ENCODE data around the gene OMG.
"Not testable (repeated sequence)": the region's sequence is repeated elsewhere in the genome, so short reads cannot be mapped to it uniquely, and the experiment has no call there.

The OMG gene, protein sequence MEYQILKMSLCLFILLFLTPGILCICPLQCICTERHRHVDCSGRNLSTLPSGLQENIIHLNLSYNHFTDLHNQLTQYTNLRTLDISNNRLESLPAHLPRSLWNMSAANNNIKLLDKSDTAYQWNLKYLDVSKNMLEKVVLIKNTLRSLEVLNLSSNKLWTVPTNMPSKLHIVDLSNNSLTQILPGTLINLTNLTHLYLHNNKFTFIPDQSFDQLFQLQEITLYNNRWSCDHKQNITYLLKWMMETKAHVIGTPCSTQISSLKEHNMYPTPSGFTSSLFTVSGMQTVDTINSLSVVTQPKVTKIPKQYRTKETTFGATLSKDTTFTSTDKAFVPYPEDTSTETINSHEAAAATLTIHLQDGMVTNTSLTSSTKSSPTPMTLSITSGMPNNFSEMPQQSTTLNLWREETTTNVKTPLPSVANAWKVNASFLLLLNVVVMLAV

DNA sequence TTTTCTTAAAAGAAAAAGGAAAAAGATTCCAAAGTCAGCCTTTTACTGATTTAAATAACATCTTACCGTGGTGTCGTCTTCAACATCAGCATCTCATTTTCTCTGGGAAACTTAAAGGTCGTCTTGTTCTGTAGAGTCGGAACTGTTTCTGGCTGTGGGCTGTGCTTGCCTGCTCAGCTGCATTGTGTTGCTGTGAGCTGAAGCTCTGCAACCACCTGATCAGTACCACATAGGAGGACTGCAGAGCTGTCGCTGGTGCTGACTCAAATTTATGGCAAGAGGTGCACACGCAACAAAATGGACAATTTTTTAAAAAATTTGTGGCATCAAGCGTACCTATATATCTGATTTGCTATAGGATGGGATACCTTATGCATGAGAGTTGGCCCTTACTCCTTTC, at the start of gene OMG:
TSS of gene OMG (minus strand) at position 150 of the 400 bp plus-strand sequence. CDS start 908 bp downstream, outside the sequence.
- DNase-seq: no peak

DNA sequence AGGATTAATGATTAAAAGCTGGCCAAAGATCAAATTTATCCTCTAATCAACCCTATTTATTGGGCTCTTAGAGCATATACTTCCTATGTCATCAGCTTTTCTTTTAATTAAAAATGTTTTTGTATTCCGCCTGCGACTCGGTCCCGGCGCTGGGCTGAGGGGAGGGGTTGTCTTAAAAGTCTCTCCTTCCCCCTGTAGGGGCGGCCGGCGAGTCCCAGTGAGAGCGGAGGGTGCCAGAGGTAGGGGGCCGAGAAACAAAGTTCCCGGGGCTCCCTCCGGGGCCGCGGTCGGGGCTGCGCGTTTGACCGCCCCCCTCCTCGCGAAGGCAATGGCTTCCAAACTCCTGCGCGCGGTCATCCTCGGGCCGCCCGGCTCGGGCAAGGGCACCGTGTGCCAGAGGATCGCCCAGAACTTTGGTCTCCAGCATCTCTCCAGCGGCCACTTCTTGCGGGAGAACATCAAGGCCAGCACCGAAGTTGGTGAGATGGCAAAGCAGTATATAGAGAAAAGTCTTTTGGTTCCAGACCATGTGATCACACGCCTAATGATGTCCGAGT, 48.2 kb upstream of the OMG start:
- DNase-seq: not testable (repeated sequence)

DNA sequence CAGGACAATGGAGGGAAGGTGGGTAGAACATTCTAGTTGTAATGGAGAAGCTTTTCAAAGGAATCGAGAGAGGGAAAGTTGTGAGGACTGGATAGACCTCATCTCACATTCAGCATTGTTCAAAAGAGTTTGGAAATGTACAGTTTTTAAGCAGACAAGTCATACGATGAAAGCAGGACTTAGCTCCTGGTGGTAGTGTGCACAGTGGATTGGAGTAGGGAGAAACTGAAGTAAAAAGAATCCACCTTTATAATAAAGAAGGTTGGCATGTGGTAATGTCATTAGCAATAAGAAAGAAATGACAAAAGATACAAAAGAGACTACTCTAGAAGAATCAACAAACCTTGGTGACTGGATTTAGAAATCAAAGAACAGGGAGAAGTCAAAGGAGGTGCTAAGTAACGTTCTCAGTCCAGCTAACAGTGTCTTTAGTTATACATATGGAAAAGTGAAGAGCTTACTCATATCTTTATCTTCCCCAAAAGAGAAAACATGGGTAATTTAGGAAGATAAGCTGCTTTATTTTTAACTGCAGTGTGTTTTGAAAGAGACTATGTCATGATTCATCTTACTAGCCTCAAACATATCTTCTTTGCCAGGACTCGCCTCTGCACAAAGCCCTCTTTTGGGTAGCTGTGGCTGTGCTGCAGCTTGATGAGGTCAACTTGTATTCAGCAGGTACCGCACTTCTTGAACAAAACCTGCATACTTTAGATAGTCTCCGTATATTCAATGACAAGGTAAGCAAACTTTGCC, 43.0 kb upstream of the OMG start:
- no peak for DNase-seq

DNA sequence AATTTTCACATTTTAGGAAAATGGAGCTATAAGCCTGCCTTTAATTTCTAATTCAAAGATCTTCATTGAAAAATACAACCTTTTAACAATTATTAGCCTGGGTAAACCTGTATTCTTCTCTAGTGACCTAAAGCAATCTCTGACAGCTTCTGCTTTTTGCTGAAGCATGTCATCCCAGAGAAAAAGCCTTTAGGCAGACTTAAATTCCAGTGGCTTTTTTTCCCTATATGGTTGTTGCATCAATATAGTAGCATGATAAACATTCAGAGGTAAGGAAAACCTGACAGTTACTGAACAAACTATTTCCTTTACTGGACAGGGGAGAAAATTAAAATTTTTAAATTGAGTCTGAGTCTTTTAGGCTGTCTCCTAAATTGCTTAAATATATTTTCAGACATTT, 32.2 kb upstream of the OMG start:
- no peak for DNase-seq

DNA sequence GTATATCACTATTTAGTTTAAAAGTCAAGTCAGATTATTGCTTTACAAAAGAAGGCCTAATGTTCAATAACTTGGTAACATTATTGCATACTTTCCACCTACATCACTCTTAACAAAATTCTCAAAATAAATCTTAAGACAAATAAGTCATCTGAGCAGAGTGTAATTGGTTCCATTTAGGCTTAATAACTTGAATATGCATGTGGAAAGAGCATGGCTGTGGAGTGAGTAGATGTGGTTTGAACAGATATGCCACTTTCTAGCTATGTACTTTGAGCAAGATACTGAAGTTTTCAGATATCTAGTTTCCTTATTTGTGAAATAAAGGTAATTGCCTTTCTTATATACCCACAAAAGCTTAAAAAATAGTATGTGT, 31.1 kb upstream of the OMG start:
- no peak for DNase-seq

DNA sequence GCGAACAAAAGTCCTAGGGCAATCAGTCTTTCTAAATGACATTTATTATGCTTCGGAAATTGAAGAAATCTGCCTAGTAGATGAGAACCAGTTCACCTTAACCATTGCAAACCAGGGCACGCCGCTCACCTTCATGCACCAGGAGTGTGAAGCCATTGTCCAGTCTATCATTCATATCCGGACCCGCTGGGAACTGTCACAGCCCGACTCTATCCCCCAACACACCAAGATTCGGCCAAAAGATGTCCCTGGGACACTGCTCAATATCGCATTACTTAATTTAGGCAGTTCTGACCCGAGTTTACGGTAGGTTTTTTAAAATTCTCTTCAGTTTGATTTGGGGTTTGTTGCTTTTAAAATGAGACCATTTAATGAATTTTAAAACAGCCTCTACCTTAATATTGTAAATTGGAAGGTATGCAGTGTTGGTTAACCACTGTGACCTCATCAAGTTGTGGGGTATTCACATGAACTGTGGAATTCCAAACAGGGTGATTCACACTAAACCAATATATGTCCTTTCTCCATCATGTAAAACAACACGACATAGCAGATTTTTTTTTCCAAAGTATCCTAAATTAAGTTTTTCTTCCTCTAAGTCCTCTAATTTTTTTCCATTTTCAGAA, 30.6 kb upstream of the OMG start:
- DNase-seq: no peak

DNA sequence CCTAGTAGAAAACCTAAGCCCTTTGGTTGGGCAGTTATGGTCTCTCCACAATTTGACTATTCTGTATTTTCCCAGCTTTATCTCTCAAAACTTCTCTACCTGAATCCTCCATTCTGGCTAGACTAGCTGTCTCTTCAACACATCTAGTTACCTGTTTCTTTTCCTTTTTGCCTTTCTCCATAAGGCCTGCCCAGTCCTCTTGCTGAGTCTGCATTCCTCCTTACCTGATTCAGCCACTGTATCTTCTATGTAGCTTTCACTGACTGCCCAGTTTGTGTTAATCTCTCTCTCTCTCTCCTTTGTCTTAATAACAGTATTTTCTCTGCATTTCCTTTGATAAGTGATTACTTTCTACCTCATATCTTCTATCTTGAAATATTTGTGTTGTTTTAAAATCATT, 26.5 kb upstream of the OMG start:
- DNase-seq: no peak

DNA sequence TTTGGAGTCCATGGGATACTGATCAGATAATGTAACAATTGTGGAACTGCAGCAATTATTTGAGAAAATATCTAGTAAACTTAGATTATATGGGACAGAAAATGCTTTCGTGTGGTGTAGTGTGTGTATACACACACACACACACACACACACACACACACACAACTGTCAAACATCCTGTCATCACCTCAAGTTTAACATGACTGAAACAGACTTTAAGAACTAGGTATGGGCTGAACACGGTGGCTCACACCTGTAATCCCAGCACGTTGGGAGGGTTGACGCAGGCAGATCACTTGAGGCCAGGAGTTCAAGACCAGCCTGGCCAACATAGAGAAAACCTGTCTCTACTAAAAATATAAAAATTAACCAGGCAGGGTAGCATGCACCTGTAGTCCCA, 24.9 kb upstream of the OMG start:
- no peak for DNase-seq

DNA sequence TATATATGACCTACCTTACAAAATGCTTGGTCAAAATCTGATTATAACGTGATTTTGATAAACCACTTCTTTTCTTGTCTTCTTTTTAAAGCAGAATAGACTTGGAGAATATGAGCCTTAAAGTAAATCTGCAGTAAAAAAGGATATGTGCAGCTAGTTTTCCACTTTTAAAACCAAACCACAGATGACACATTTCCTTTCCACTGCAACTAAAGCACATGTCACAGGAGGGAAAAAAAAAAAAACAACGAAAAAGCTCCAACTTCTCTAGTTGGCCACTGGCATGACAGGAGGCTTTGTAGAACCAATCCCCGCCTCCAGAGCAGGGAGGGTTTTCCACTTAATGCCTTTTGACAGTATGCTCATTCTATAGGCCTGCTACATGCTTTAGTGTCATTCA, 24.4 kb upstream of the OMG start, which contains the start of gene EVI2A:
TSS of gene EVI2A (minus strand) at position 142 of the 400 bp plus-strand sequence. CDS start 2,609 bp downstream, outside the sequence.
- peak; percentile 57 for DNase-seq

DNA sequence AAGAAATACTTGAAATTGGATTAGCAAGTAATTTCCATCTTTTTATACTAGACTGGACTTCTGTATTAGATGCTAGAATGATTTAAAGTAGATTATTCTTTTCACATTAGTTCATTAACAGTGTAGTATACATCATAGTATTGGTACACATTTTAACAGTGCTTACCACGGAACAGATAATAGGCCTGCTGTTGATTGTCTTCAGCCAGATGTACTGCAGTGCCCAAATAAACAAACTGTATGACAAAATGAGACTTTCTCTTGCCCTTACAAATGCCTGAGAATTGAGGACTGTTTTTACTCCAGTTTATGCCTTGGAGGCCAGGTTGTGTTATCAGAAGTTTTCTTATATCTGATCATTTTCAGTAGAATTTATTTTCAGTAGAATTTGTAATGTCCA, 23.8 kb upstream of the OMG start:
- no peak for DNase-seq

DNA sequence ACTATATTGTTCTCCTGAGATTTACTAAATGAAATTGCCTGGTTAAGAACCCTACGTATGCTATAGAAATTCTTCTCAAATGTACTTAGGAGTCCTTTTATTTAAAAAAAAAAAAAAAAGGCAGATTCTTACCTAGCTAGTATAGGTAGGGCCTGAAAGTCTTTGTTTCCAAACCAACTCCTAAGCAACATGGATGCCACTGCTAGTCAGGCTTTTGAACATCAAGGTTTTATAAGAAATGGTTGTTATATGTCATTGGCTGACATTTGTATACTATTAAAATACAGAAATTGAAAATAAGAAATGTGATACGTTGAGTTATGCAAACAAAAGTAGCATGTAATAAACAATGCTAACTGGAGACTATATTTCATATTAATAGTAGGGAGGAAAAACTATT, 23.2 kb upstream of the OMG start:
- no peak for DNase-seq

DNA sequence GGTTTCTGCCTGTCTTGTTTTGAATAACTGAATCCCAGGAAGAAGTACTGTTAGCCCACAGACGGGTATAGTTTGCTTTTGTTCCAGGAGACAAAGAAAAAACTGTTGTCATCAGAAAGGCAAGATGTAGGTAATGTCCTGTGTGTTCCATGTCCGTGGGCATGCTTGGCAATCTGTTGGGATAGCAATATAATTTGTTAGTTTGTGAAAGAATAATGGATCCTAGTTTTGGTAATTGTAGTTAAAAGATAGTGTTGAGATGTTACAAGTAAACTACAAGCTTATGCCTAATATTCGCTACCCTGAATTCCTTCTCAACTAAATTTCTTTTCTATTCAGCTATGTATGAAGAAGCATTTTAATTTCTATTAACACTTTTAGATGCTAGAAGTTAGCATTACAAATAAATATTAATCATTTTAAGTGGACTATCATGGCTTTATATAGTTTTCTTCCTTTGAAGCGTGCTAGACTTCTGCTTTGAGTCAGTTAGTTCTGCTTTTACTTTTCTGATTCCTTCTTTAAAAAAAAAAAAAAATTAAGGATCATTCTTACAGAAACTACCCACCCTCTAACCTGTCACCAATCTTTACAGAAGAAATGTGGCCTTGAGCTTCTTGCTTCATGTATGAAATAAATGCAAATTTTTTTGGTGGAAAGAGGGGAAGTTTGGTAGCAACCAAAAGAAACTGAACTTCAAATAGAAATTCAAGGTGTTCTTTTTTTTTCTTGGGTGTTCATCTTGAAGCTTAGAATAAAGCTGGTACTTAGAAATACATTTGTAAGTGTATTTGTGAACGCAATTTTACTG, 22.0 kb upstream of the OMG start:
- DNase-seq: no peak

DNA sequence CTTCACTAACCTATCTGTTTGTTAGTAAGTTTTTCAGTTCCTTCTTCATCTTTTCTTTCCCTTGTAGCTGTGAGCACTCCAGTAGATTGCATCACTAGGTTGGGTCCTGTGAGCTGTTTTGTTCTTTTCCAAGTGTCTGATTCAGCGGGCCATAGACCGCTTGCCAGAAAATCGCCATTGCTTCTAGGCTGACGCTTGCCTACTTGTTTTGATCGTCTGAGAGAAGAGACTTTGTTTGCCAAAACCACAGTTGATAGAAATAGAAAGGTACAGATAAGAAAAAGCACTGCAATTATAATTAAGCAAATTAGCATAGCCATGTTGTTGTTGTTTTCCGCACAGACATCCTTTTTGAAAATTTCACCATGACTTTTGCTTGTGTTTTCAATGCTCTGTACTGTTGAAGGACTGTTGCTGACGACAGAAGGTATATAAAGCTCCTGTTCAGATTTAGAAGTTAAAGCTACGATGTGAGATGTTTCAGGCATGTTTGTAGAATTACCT, 21.3 kb upstream of the OMG start:
- no peak for DNase-seq

DNA sequence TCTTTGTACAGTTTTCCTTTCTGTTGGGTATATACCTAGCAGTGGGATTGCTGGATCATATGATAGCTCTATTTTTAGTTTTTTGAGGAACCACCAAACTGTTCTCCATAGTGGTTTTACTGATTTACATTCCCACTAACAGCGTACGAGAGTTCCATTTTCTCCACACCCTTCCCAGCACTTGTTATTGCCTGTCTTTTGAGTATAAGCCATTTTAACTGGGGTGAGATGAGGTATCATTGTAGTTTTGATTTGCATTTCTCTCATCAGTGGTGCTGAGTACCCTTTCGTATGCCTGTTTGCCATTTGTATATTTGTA, 17.7 kb upstream of the OMG start:
- no peak for DNase-seq

DNA sequence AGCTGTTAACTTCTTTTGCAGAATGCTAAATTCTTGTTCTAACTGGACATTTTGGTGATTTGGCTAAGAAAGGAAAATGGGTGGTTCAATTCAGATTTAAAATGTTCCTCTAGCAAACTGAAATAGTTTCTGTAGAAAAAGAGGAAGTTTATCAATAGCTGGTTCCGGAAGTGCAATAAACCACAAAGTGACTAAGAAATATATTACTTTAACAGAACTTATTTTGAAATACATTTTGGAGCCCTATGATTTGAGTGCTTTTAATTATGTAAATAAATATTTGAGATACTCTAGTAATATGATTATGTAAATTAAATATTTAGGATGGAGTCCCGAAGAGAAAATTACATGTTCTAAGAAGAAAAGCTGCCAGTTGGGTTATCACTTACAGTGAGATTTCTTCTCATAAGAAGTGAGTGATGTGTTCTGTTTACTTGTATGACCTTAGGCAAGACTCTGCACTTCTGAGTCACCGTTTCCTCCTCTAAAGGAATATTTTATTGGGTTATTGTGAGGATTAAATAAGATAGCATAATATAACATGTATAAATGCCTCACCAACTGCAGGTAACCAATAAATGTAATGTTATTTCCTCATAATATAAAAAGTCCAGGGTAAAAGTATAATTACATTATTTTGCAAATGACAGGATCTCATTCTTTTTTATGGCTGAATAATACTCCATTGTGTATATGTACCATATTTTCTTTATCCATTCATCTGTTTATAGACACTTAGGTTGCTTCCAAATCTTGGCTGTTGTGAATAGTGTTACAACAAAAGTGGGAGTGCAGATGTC, 17.1 kb upstream of the OMG start, which contains the start of gene EVI2B:
TSS of gene EVI2B (minus strand) at position 73 of the 800 bp plus-strand sequence. CDS start 8,445 bp downstream, outside the sequence.
- DNase-seq: no peak

DNA sequence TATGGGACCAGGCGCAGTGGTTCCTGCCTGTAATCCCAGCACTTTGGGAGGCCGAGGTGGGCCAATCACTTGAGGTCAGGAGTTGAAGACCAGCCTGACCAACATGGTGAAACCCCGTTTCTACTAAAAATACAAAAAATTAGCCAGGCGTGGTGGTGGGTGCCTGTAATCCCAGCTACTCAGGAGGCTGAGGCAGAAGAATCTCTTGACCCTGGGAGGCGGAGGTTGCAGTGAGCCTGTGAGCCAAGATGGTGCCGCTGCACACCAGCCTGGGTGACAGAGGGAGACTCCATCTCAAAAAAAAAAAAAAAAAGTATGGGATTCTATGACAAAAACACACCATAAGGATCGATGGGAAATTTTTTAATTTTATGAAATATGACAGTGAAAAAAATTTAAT, 15.2 kb upstream of the OMG start:
- DNase-seq: not testable (repeated sequence)

DNA sequence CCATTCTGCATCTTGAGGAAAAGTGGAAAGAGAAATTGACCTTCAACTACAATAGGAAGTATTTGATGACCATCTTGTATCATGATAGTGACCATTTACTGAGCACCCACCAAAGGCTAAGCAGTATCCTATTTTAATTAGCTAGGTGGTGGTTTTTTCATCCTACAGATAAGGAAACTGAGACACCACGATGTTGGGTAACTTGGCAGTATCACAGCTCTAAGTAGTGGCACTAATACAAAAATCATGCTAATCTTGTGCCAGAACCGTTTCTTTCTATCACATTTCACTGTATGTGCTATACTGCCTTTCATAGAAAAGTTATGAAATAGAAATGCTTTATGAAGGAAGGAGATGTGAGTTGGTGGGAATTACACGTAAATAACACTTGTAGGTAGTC, 14.5 kb upstream of the OMG start:
- DNase-seq: no peak

DNA sequence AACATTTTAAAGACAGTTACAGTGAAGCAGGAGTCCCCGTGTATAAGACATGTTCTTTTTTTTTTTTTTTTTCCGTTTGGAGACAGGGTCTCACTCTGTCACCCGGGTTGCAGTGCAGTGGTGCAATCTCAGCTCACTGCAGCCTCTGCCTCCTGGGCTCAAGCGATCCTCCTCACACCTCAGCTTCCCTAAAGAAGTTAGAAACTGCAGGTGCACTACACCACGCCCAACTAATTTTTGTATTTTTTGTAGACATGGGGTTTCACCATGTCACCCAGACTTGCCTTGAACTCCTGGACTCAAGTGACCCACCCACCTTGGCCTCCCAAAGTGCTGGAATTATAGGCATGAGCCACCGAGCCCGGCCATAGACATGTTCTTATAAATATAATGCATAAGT, 13.8 kb upstream of the OMG start:
- DNase-seq: no peak

DNA sequence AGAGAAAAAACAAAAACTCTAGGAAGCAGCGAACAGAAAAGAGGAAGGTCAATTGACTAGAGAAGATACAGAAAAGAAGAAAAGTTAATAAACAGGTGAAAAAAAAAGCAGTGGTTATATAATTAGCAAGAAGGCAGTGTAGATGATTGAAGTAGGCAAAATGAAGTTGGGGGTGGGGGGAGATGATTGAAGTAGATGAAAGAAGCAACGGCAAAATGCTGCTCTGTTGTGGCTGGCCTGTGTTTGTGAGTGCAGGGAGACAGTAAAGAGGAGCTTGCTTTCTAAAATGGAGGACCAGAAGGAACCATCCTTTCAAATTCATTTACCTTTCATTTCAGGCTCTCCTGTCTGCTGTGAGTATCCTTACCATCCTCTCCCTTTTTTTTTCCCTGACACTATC, 13.2 kb upstream of the OMG start:
- DNase-seq: no peak

DNA sequence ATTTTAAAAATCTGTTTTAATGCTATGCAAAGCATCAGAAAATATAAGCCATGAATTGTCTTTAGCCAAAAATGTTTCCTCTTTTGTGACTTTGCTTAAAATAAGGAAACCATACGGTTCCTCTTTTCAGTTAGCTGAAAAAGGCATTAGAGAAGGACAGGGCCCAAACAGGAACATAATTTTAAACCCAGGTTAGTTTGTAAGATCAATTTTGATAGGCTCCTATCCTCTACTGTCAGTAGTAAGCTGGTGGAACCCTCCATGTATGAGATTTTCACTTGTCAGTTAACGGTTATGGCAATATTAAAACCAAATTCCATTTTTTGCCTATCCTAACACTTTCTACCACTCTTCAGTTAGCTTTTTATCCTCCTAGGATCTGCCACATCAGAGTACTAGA, 12.5 kb upstream of the OMG start:
- no peak for DNase-seq

Measured in femur (tissue), 1 donor.